GM10847 (cell line): Measurements from ENCODE around the gene GPA33.

Experiments
- POLR2A ChIP-seq: IDR thresholded peaks from 2 replicates; pipeline ENCODE4 v1.6.1; 2011; ENCODE audit not compliant: insufficient read length; ENCODE audit errors: extremely low read depth

The GPA33 gene

GRCh38 chr1:167054531-167054930 lies 35.6 kb downstream of the GPA33 start:
- TF ChIP-seq POLR2A = no peak

- no peak for TF ChIP-seq POLR2A
These were observed 37.8 kb downstream of the GPA33 start for GRCh38 chr1:167052389-167052788.

GRCh38 chr1:167051907-167052306 lies 38.3 kb downstream of the GPA33 start:
- no peak for TF ChIP-seq POLR2A

- TF ChIP-seq POLR2A = no peak
These were observed 46.3 kb downstream of the GPA33 start for GRCh38 chr1:167043752-167044488.

- no peak for TF ChIP-seq POLR2A
These were observed 56.5 kb downstream of the GPA33 start for GRCh38 chr1:167033646-167034045.

- TF ChIP-seq POLR2A = no peak
These were observed 67.8 kb downstream of the GPA33 start for GRCh38 chr1:167022384-167022783.

- no peak for TF ChIP-seq POLR2A
These were observed 74.0 kb downstream of the GPA33 start for GRCh38 chr1:167016100-167016750.

GRCh38 chr1:167013108-167013929 lies 76.9 kb downstream of the GPA33 start:
- no peak for TF ChIP-seq POLR2A

GRCh38 chr1:167012570-167012969 lies 77.6 kb downstream of the GPA33 start:
- TF ChIP-seq POLR2A = no peak

GRCh38 chr1:167011560-167012191 lies 78.5 kb downstream of the GPA33 start:
- no peak for TF ChIP-seq POLR2A

- no peak for TF ChIP-seq POLR2A
These were observed 86.5 kb downstream of the GPA33 start for GRCh38 chr1:167003711-167004110.
